ENCODE data around the gene PKIB. TPM values are rescaled to one million over a fixed set of nuclear protein-coding genes. Genes with fewer than 3 reads are reported as not detected.

PKIB gene
- total and polyA plus RNA-seq, 2 donors (not counting 3 experiments of a cell fraction or from before 2014, with no cell fraction given): not detected

GRCh38 chr6:122696853-122697252 lies 86.6 kb downstream of the PKIB start:
- DNase-seq (ENCODE audit: low read depth, low spot score): peak; percentile 5
- dilution Hi-C loops (cut with MboI; ENCODE audit: extremely low pct_ligation_motif_present, low sequenced_read_pairs): no loop called here
- no peaks in the 10 kb centered on the region for H3K27me3 ChIP-seq (ENCODE audit: control insufficient read depth in 2 of 2, insufficient read depth in 2 of 2, low read length in 2 of 2)
- no peak overlapping the region for H2AFZ ChIP-seq (ENCODE audit: low read depth, low read length)
- H3K27ac ChIP-seq (ENCODE audit: insufficient read depth, low read depth, low read length): no peak overlapping the region
- H3K9me1 ChIP-seq (replicated peaks; ENCODE audit: control insufficient read depth, extremely low read depth, insufficient read depth, low read length): no peaks in the 10 kb centered on the region
- H3K9me3 ChIP-seq (replicated peaks; ENCODE audit: control insufficient read depth, insufficient read depth, low read length): no peaks in the 10 kb centered on the region
- H3K4me1 ChIP-seq (ENCODE audit: control insufficient read depth, extremely low read depth, insufficient read depth, low read length): peaks cover 12% of the 10 kb centered on the region
- TF ChIP-seq MYC (IDR thresholded peaks at IDR 0.05; ENCODE audit: low read depth, low read length) (no peak), GATA2 (IDR thresholded peaks at IDR 0.05; ENCODE audit: insufficient read depth, insufficient read length, low read depth, low read length) (no peak), MAX (IDR thresholded peaks at IDR 0.05; ENCODE audit: insufficient read depth, insufficient read length) (no peak), EZH2 (IDR thresholded peaks at IDR 0.05; ENCODE audit: borderline replicate concordance, low read depth, low read length, severe bottlenecking) (no peak), POLR2AphosphoS5 (IDR thresholded peaks at IDR 0.05; ENCODE audit: insufficient read depth, low read depth, low read length) (no peak), POLR2A (IDR thresholded peaks at IDR 0.05; ENCODE audit: low read depth, low read length) (no peak), FOS (IDR thresholded peaks at IDR 0.05; ENCODE audit: borderline replicate concordance, insufficient read depth, low read length) (no peak), JUN (IDR thresholded peaks at IDR 0.05; ENCODE audit: borderline replicate concordance, insufficient read depth, insufficient read length, low read depth) (no peak), CTCF (IDR thresholded peaks at IDR 0.05; ENCODE audit: extremely low read depth in 1 of 2, insufficient read depth in 1 of 2, low read depth in 1 of 2, low read length in 2 of 2) (no peak)
- no peak for FAIRE-seq
- intact Hi-C loops (cut with micrococcal nuclease): loop anchor here (5.0 kb wide), 1 partner anchor 85 kb away; the partner anchor contains the start of gene PKIB
- no peak overlapping the region for H3K4me3 ChIP-seq (replicated peaks in 1 of 3; ENCODE audit: insufficient read depth in 1 of 3, low read depth in 1 of 3, low read length in 3 of 3)
- H3K4me2 ChIP-seq (ENCODE audit: insufficient read depth, low read length): no peak overlapping the region
- H3K9ac ChIP-seq (replicated peaks; ENCODE audit: extremely low read depth, insufficient read depth, low read length): no peak overlapping the region
- H3K36me3 ChIP-seq (ENCODE audit: control insufficient read depth in 2 of 2, extremely low read depth in 1 of 2, insufficient read depth in 2 of 2, low read length in 2 of 2): no peaks in the 10 kb centered on the region
- H4K20me1 ChIP-seq (replicated peaks; ENCODE audit: control insufficient read depth, extremely low read depth, insufficient read depth, low read length): no peaks in the 10 kb centered on the region
- no TSS peak for BruUV-seq (replicated peaks)
- H3K79me2 ChIP-seq (ENCODE audit: control insufficient read depth, insufficient read depth, low read length): no peaks in the 10 kb centered on the region
- ChIA-PET POLR2A (no interaction called here), CTCF (no interaction called here)

All from endothelial cell of umbilical vein (primary cell).